HCT116 (cell line): Measurements from ENCODE around the gene RABEP1. TPM values are rescaled to one million over a fixed set of nuclear protein-coding genes. Genes with fewer than 3 reads are reported as not detected.

Experiments used
- ATAC-seq: fragments of 200-7000 bp; cut with Tn5 transposase; 2 replicates; pipeline ENCODE4 v1.9.1; 2020; ENCODE audit warnings: mild to moderate bottlenecking, moderate library complexity
- BruUV-seq: library from RNA; stranded (reverse); fragments of 400-500 nt; replicated peaks from 2 replicates; lab custom pipeline; 2021; lab: Mats Ljungman, UMichigan
- CTCF ChIA-PET: fragments of 300-600 bp; sonication (Branson Sonifier 250); formaldehyde crosslinking; loops from one replicate; lab custom pipeline; 2021; ENCODE audit warnings: antibody characterized with exemption; lab: Charles Lee
- POLR2A ChIA-PET: fragments of 300-600, 350-600 bp; sonication (Branson Sonifier 250); formaldehyde crosslinking; loops from one replicate; lab custom pipeline; 2021; ENCODE audit warnings: antibody characterized with exemption; lab: Charles Lee
- RAD21 ChIA-PET, 2 experiments: fragments of 300-600 bp; sonication (Branson Sonifier 250); formaldehyde crosslinking; loops; one replicate each; lab custom pipeline; 2023; ENCODE audit warnings: low total read pairs in 2 of 2; ENCODE audit not compliant: uncharacterized antibody in 2 of 2, unreplicated experiment in 2 of 2, low non-redundant PET in 1 of 2; lab: Charles Lee
- DNase-seq: peaks from one replicate; pipeline ENCODE4 v3.0.0-alpha.2; 2010; ENCODE audit warnings: low read depth, low spot score
- H2AFZ ChIP-seq: fragments of 200-600 bp; shearing (Covaris generic), sonication (generic); 2 replicates; pipeline ENCODE4 v1.6.1; 2017; ENCODE audit warnings: low read depth, mixed run types, mixed read lengths, antibody characterized with exemption, low read length; ENCODE audit not compliant: poor library complexity, severe bottlenecking
- H3K27ac ChIP-seq: 2 replicates; pipeline ENCODE4 v1.5.1; 2012; ENCODE audit warnings: low read depth, low read length
- H3K27me3 ChIP-seq: fragments of 200-600 bp; sonication (generic); 2 replicates; pipeline ENCODE4 v1.6.1; 2016; ENCODE audit warnings: mixed run types, low read length, mixed read lengths; ENCODE audit not compliant: insufficient read depth
- H3K36me3 ChIP-seq, 2 experiments: fragments of 200-500 bp in 1 of 2; fragments of 200-600 bp in 1 of 2; sonication (Bioruptor generic) in 1 of 2; sonication (generic) in 1 of 2; 2 replicates each; pipeline versions ENCODE4 v1.5.1 to v1.6.1; 2014 to 2016; ENCODE audit warnings: low read length in 2 of 2, inconsistent platforms in 1 of 2, mixed read lengths in 1 of 2, mixed run types in 1 of 2; ENCODE audit not compliant: insufficient read depth in 2 of 2, control insufficient read depth in 1 of 2
- H3K4me1 ChIP-seq, 2 experiments: fragments of 200-600 bp in 1 of 2; sonication (generic) in 1 of 2; 2 replicates each; pipeline versions ENCODE4 v1.5.1 to v1.6.1; 2012 to 2017; ENCODE audit warnings: low read length in 2 of 2, inconsistent platforms in 1 of 2, mild to moderate bottlenecking in 1 of 2, mixed read lengths in 1 of 2, mixed run types in 1 of 2, moderate library complexity in 1 of 2; ENCODE audit not compliant: insufficient read depth in 2 of 2, control insufficient read depth in 1 of 2
- H3K4me2 ChIP-seq: fragments of 200-600 bp; sonication (generic); 2 replicates; pipeline ENCODE4 v1.6.1; 2017; ENCODE audit warnings: mixed run types, low read length, mixed read lengths
- H3K4me3 ChIP-seq, 2 experiments: fragments of 200-600 bp in 1 of 2; sonication (generic) in 1 of 2; replicated peaks in 1 of 2; 2 replicates each; pipeline ENCODE4 v1.5.1; 2011 to 2016; ENCODE audit warnings: low read length in 2 of 2, control low read depth in 1 of 2, low read depth in 1 of 2, mild to moderate bottlenecking in 1 of 2, mixed read lengths in 1 of 2, mixed run types in 1 of 2
- H3K79me2 ChIP-seq: fragments of 200-600 bp; sonication (generic); 2 replicates; pipeline ENCODE4 v1.6.1; 2017; ENCODE audit warnings: mild to moderate bottlenecking, mixed run types, low read length, moderate library complexity, mixed read lengths; ENCODE audit not compliant: insufficient read depth
- H3K9ac ChIP-seq: fragments of 200-600 bp; sonication (generic); 2 replicates; pipeline ENCODE4 v1.6.1; 2016; ENCODE audit warnings: low read length, mixed read lengths
- H3K9me2 ChIP-seq: fragments of 200-600 bp; sonication (generic), shearing (Covaris generic); 2 replicates; pipeline ENCODE4 v1.6.1; 2017; ENCODE audit warnings: mixed run types, mild to moderate bottlenecking, moderate library complexity; ENCODE audit not compliant: insufficient read depth
- H3K9me3 ChIP-seq, 2 experiments: fragments of 200-500 bp in 1 of 2; fragments of 200-600 bp in 1 of 2; sonication (Bioruptor generic) in 1 of 2; sonication (generic) in 1 of 2; 2 replicates each; pipeline ENCODE4 v1.6.1; 2014 to 2017; ENCODE audit warnings: low read length in 2 of 2, mixed read lengths in 2 of 2, inconsistent platforms in 1 of 2, low read depth in 1 of 2, mild to moderate bottlenecking in 1 of 2, mixed run types in 1 of 2, moderate library complexity in 1 of 2; ENCODE audit not compliant: control insufficient read depth in 1 of 2, insufficient read depth in 1 of 2
- H4K20me1 ChIP-seq: fragments of 200-600 bp; sonication (generic), shearing (Covaris generic); 2 replicates; pipeline ENCODE4 v1.6.1; 2017; ENCODE audit warnings: mixed run types, mild to moderate bottlenecking, moderate library complexity; ENCODE audit not compliant: insufficient read depth
- CTCF ChIP-seq, 3 experiments: fragments of 200-600 bp in 1 of 3; sonication (generic) in 1 of 3; IDR thresholded peaks in 2 of 3; conservative IDR thresholded peaks in 1 of 3; 2 replicates each; pipeline ENCODE4 v1.5.1; 2012 to 2017; ENCODE audit warnings: low read depth in 2 of 3, low read length in 2 of 3, antibody characterized with exemption in 1 of 3, borderline replicate concordance in 1 of 3, control low read depth in 1 of 3, mild to moderate bottlenecking in 1 of 3, mixed read lengths in 1 of 3, mixed run types in 1 of 3, moderate library complexity in 1 of 3; ENCODE audit not compliant: insufficient read depth in 1 of 3
- RAD21 ChIP-seq: IDR thresholded peaks from 2 replicates; pipeline ENCODE4 v1.6.1; 2012; ENCODE audit warnings: low read depth, mild to moderate bottlenecking
- SRF ChIP-seq: IDR thresholded peaks from 2 replicates; pipeline ENCODE4 v1.6.1; 2012; ENCODE audit warnings: low read depth
- ZBTB33 ChIP-seq: IDR thresholded peaks from 2 replicates; pipeline ENCODE4 v1.6.1; 2011; ENCODE audit warnings: mild to moderate bottlenecking, low read length, moderate library complexity; ENCODE audit not compliant: insufficient replicate concordance; ENCODE audit errors: extremely low read depth
- intact Hi-C: fragments of 100-400 bp; cut with micrococcal nuclease; formaldehyde crosslinking; loops from 2 replicates; pipeline ENCODE4 v1.10.0; 2022
- total RNA-seq: library from RNA; stranded (reverse); gene quantifications from one replicate; pipeline ENCODE4 v1.2.1, GENCODE V29; 2021; ENCODE audit not compliant: unreplicated experiment

RABEP1 gene
- total RNA-seq, 1 experiment from 2014 or later = 38.5 TPM

- intact Hi-C loops = loop anchor here (1.0 to 5.0 kb wide), 4 partner anchors 58 to 1188 kb away; partner anchors contain the start of genes AIPL1 and C1QBP
- no peak overlapping the region for H3K9ac ChIP-seq
- H3K9me3 ChIP-seq = no peaks in the 10 kb centered on the region
- H2AFZ ChIP-seq = peak overlapping the region; percentile 59
- CTCF ChIA-PET = interaction anchor here (0.7 to 1.2 kb wide), 2 partner anchors 190 to 1276 kb away, joined by 3 to 5 read pairs; partner anchors contain the start of gene C1QBP
- BruUV-seq = no TSS peak
- no peak overlapping the region; the same call in 1 of the 2 replicates for H3K4me2 ChIP-seq
- peak; percentile 78 for TF ChIP-seq RAD21
- no peak for TF ChIP-seq ZBTB33
- TF ChIP-seq SRF = no peak
- peak; percentile 62 to 86 (median 71) for TF ChIP-seq CTCF (IDR thresholded peaks at IDR 0.05 in 2 of 3, conservative IDR thresholded peaks at IDR 0.05 in 1 of 3; ENCODE audit: borderline replicate concordance in 1 of 3, insufficient read depth in 1 of 3, low read depth in 2 of 3, low read length in 2 of 3)
- H3K4me3 ChIP-seq = no peak overlapping the region
- no peaks in the 10 kb centered on the region for H4K20me1 ChIP-seq
- H3K27ac ChIP-seq = no peak overlapping the region
- H3K36me3 ChIP-seq = no peaks in the 10 kb centered on the region
- no peaks in the 10 kb centered on the region for H3K9me2 ChIP-seq
- no peaks in the 10 kb centered on the region for H3K27me3 ChIP-seq
- ATAC-seq (peak; percentile 95), DNase-seq (peak; percentile 72)
- RAD21 ChIA-PET = no interaction called here
- H3K79me2 ChIP-seq = no peaks in the 10 kb centered on the region
- POLR2A ChIA-PET = interaction anchor here (0.7 kb wide), 1 partner anchor 1529 kb away, joined by 3 read pairs; no protein-coding TSS in a partner anchor
- no peaks in the 10 kb centered on the region for H3K4me1 ChIP-seq
These were observed 32.5 kb upstream of the RABEP1 start for GRCh38 chr17:5249615-5250014.
